Measurements from ENCODE around the gene TRIM65. TPM values are rescaled to one million over a fixed set of nuclear protein-coding genes. Genes with fewer than 3 reads are reported as not detected.

The TRIM65 gene
- total and polyA plus RNA-seq, 7 donors: 9.0 to 14.8 (median 9.3) TPM

- H3K27ac ChIP-seq: peak overlapping the region; percentile 30
- DNase-seq (no peak), ATAC-seq (peak in 1 of 4 donors; percentile 11)
- H3K4me1 ChIP-seq: peaks cover 21% of the 10 kb centered on the region
- H3K36me3 ChIP-seq (ENCODE audit: insufficient read depth in 1 of 2, low read depth in 1 of 2): peaks cover 0 to 48% of the 10 kb centered on the region in 2 donors
- H3K9me3 ChIP-seq: no peaks in the 10 kb centered on the region
- 62 to 89% (median 67%) methylated on average over 15 to 16 of the region's 16 CpGs for WGBS, 3 donors
- TF ChIP-seq, protein P1, sequence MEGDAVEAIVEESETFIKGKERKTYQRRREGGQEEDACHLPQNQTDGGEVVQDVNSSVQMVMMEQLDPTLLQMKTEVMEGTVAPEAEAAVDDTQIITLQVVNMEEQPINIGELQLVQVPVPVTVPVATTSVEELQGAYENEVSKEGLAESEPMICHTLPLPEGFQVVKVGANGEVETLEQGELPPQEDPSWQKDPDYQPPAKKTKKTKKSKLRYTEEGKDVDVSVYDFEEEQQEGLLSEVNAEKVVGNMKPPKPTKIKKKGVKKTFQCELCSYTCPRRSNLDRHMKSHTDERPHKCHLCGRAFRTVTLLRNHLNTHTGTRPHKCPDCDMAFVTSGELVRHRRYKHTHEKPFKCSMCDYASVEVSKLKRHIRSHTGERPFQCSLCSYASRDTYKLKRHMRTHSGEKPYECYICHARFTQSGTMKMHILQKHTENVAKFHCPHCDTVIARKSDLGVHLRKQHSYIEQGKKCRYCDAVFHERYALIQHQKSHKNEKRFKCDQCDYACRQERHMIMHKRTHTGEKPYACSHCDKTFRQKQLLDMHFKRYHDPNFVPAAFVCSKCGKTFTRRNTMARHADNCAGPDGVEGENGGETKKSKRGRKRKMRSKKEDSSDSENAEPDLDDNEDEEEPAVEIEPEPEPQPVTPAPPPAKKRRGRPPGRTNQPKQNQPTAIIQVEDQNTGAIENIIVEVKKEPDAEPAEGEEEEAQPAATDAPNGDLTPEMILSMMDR (IDR thresholded peaks at IDR 0.05): no peak
- H3K27me3 ChIP-seq (ENCODE audit: insufficient read depth in 3 of 3, low read length in 2 of 3): no peaks in the 10 kb centered on the region
- no peak overlapping the region for H3K4me3 ChIP-seq
- intact Hi-C loops (cut with DNase I): loop anchor here in 1 of 2 donors (5.0 kb wide), 1 partner anchor 35 kb away; the partner anchor contains the start of gene WBP2
These were observed 4.1 kb downstream of the TRIM65 start for GRCh38 chr17:75892556-75893224.

DNA sequence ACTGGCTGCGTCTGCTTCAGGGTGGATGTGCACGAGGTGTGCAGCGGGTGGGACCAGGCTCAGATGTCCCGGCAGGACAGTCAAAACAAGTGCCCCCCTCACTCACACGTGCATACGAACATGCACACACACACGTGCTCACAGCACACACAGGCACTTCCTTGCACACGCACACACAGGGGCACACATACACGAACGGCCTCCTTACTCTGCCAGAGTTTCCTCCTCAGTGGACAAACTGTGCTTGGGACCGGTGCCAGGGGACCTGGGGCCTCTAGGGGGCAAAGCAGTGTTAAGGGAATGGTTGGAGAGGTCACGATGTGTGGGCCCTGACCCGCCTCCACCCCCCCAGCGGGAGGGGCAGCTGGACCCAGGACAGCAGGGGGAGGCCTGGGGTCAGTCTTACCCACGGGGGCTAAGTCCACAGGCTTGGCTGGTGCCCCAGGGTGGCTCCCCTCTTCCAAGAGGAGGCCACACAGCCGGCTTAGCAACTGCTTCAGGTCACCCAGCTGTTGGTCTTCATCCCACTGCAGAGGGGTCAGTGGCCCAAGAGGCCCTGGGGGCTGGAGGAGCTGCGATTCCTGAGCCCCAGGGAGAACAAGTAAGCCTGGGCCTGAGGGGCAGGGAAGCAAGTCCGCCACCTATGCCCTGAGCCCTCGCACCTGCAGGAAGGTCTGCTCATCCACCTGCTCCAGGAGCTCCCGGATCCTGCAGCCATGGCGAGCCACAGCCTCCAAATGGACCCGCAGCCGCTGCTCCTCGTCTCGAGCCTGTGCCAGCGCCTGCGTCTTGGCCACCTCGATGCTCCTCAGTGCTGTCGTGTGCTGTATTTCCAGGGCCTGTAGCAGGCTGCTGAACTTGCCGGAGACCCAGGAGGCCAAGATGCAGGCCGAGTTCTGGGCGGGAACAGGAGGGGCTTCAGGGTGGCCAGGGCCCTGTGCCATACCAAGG, 4.9 kb downstream of the TRIM65 start:
- Histone ChIP-seq H3K36me3 (ENCODE audit: insufficient read depth in 1 of 2, low read depth in 1 of 2) (peaks cover 0 to 46% of the 10 kb centered on the region in 2 donors), H3K4me1 (peaks cover 21% of the 10 kb centered on the region), H3K27ac (peak overlapping the region; percentile 30), H3K27me3 (ENCODE audit: insufficient read depth in 3 of 3, low read length in 2 of 3) (no peaks in the 10 kb centered on the region), H3K9me3 (no peaks in the 10 kb centered on the region), H3K4me3 (no peak overlapping the region)
- intact Hi-C loops (cut with DNase I): loop anchor here in 1 of 2 donors (5.0 kb wide), 1 partner anchor 35 kb away; the partner anchor contains the start of gene WBP2
- WGBS, 3 donors: 73 to 80% (median 75%) methylated on average over 30 to 32 of the region's 32 CpGs
- TF ChIP-seq, protein P1 (IDR thresholded peaks at IDR 0.05): no peak
- ATAC-seq (no peak), DNase-seq (no peak)

DNA sequence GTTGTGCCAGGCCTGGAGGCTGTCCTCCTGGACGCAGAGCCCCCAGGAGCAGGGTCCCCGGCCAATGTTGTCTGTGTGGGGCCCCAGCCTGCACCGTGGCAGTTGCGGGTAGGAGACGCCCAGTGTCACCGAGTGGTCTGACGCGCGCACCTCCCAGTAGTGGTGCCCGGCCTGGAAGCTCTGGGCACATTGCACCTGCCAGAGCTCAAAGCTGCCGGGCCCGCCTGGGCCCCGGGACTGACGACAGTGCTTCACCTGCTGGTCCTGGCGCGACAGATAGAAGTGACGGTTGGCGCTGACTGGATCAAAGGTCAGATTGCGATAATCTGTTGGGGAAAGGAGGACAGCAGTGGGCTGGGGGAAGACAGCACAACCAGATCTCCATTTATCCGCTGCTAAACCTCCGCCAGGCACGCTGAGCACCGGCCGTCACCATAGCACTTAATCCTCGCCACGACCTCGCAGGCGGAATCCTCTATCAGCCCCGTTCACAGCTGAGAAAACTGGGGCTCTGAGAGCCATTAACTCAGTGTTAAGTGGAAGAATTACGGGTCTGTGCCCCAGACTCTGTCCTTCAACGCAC, 5.6 kb downstream of the TRIM65 start:
- DNase-seq: no peak
- intact Hi-C loops (cut with DNase I): loop anchor here in 1 of 2 donors (5.0 kb wide), 1 partner anchor 34 kb away; the partner anchor contains the start of gene WBP2
- Histone ChIP-seq H3K27me3 (ENCODE audit: insufficient read depth in 3 of 3, low read length in 2 of 3) (no peaks in the 10 kb centered on the region), H3K4me1 (peaks cover 21% of the 10 kb centered on the region), H3K4me3 (no peak overlapping the region), H3K9me3 (no peaks in the 10 kb centered on the region), H3K27ac (no peak overlapping the region), H3K36me3 (ENCODE audit: insufficient read depth in 1 of 2, low read depth in 1 of 2) (peaks cover 0 to 46% of the 10 kb centered on the region in 2 donors)
- ATAC-seq: no peak
- TF ChIP-seq, protein P1 (IDR thresholded peaks at IDR 0.05): no peak
- WGBS, 3 donors: 88 to 89% (median 88%) methylated on average over 29 to 31 of the region's 31 CpGs

DNA sequence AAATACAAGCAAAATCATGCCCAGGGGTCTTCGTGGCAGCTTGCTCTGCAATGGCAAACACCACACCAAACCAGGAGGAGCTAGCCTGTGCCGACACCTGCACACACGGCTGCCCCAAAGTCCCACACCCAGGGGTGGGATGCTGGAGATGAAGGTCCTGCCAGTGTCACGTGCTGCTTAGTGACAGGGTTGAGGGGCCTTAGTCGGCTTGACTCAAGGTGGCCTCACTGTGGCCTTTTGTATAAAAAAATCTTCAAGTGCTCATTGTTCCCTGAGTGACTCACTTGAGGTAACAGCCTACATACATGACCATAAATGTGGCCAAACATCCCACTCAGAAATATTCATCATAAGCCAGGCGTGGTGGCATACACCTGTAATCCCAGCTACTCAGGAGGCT, 7.3 kb downstream of the TRIM65 start:
- H3K36me3 ChIP-seq (ENCODE audit: insufficient read depth in 1 of 2, low read depth in 1 of 2): peaks cover 0 to 46% of the 10 kb centered on the region in 2 donors

More for the DNA sequence above, 7.3 kb downstream of the TRIM65 start:
- intact Hi-C loops (cut with DNase I): no loop called here
- ATAC-seq (no peak), DNase-seq (no peak)
- no peaks in the 10 kb centered on the region for H3K9me3 ChIP-seq
- 73 to 75% (median 74%) methylated on average over 6 of the region's 6 CpGs for WGBS, 3 donors
- H3K27me3 ChIP-seq (ENCODE audit: insufficient read depth in 3 of 3, low read length in 2 of 3): no peaks in the 10 kb centered on the region
- TF ChIP-seq, protein P1 (IDR thresholded peaks at IDR 0.05): no peak
- peaks cover 8% of the 10 kb centered on the region for H3K4me1 ChIP-seq
- H3K4me3 ChIP-seq: no peak overlapping the region
- no peak overlapping the region for H3K27ac ChIP-seq
